OCI-LY1 (cell line): Measurements from ENCODE around the gene ACKR3.

Experiments
- H2AFZ ChIP-seq: fragments of 200-600 bp; sonication (generic), shearing (Covaris generic); 2 replicates; pipeline ENCODE4 v1.6.0; 2014; ENCODE audit warnings: antibody characterized with exemption, mild to moderate bottlenecking, low read length
- H3F3A ChIP-seq: fragments of 200-600 bp; sonication (generic), shearing (Covaris generic); 2 replicates; pipeline ENCODE4 v1.6.0; 2014; ENCODE audit warnings: mild to moderate bottlenecking, antibody characterized with exemption, low read length, moderate library complexity; ENCODE audit not compliant: insufficient read depth
- H3K27ac ChIP-seq: fragments of 200-600 bp; sonication (generic); 2 replicates; pipeline ENCODE4 v1.5.1; 2014; ENCODE audit warnings: low read length, mixed run types, mild to moderate bottlenecking, low read depth; ENCODE audit not compliant: poor library complexity, severe bottlenecking
- H3K27me3 ChIP-seq: fragments of 200-600 bp; sonication (generic); 2 replicates; pipeline ENCODE4 v1.6.0; 2014; ENCODE audit warnings: antibody characterized with exemption, mild to moderate bottlenecking, low read length, moderate library complexity; ENCODE audit not compliant: insufficient read depth
- H3K36me3 ChIP-seq: fragments of 200-600 bp; sonication (generic); 2 replicates; pipeline ENCODE4 v1.6.1; 2014; ENCODE audit warnings: mild to moderate bottlenecking, antibody characterized with exemption, low read length, moderate library complexity, mixed read lengths; ENCODE audit not compliant: insufficient read depth
- H3K4me1 ChIP-seq: fragments of 200-600 bp; sonication (generic); 2 replicates; pipeline ENCODE4 v1.5.1; 2014; ENCODE audit warnings: mild to moderate bottlenecking, low read length, moderate library complexity; ENCODE audit not compliant: insufficient read depth, severe bottlenecking
- H3K4me2 ChIP-seq: fragments of 200-600 bp; sonication (generic), shearing (Covaris generic); 2 replicates; pipeline ENCODE4 v1.6.1; 2014; ENCODE audit warnings: low read length
- H3K4me3 ChIP-seq: fragments of 200-600 bp; sonication (generic); 2 replicates; pipeline ENCODE4 v1.5.1; 2014; ENCODE audit warnings: low read length, low read depth, mild to moderate bottlenecking, mixed read lengths; ENCODE audit not compliant: poor library complexity, severe bottlenecking
- H3K79me2 ChIP-seq: fragments of 200-600 bp; shearing (Covaris generic); 2 replicates; pipeline ENCODE4 v1.6.1; 2016; ENCODE audit warnings: mixed run types, low read length, mixed read lengths; ENCODE audit not compliant: insufficient read depth
- H3K9ac ChIP-seq: fragments of 200-600 bp; sonication (generic), shearing (Covaris generic); 2 replicates; pipeline ENCODE4 v1.6.1; 2014; ENCODE audit warnings: mild to moderate bottlenecking, low read length, mixed read lengths
- H3K9me2 ChIP-seq: fragments of 200-600 bp; sonication (generic), shearing (Covaris generic); 2 replicates; pipeline ENCODE4 v1.6.1; 2014; ENCODE audit warnings: low read depth, mild to moderate bottlenecking, low read length, mixed read lengths
- H3K9me3 ChIP-seq: fragments of 200-600 bp; shearing (Covaris generic); 2 replicates; pipeline ENCODE4 v1.6.1; 2014; ENCODE audit warnings: low read length, mixed read lengths
- H4K20me1 ChIP-seq: fragments of 200-600 bp; sonication (generic), shearing (Covaris generic); 2 replicates; pipeline ENCODE4 v1.6.0; 2016; ENCODE audit warnings: mild to moderate bottlenecking, low read length; ENCODE audit not compliant: insufficient read depth
- EZH2 ChIP-seq: fragments of 200-600 bp; sonication (generic), shearing (Covaris generic); IDR thresholded peaks from 2 replicates; pipeline ENCODE4 v1.8.0; 2017; ENCODE audit warnings: borderline replicate concordance, mixed run types, mild to moderate bottlenecking, antibody characterized with exemption, low read length, moderate library complexity, mixed read lengths
- TF ChIP-seq, protein P1 (sequence below): fragments of 200-600 bp; sonication (generic), shearing (Covaris generic); IDR thresholded peaks from 2 replicates; pipeline ENCODE4 v1.5.1; 2017; ENCODE audit warnings: mild to moderate bottlenecking, antibody characterized with exemption, low read length, moderate library complexity, mixed read lengths

The ACKR3 gene

DNA sequence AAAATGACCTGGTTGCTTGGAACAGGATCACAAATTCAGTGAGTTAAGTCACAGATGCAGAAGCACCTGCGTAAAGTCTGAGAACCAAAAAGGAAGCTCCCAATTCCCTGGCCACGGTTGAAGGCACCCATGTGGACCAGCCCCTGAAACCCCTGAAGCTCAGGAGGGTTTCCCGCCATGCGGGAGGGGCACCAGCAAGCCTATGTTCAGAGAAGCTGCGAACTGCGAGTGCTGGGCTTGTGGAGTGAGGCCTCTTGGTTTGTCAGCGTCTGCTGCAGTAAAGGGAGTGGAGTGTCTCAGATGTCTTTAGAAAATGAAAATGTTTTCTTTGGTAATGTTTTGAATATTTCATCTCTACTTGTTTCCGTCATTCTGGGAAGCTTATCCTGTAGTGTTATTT lies 16.1 kb upstream of the ACKR3 start:
- no peaks in the 10 kb centered on the region for H3K4me1 ChIP-seq

DNA sequence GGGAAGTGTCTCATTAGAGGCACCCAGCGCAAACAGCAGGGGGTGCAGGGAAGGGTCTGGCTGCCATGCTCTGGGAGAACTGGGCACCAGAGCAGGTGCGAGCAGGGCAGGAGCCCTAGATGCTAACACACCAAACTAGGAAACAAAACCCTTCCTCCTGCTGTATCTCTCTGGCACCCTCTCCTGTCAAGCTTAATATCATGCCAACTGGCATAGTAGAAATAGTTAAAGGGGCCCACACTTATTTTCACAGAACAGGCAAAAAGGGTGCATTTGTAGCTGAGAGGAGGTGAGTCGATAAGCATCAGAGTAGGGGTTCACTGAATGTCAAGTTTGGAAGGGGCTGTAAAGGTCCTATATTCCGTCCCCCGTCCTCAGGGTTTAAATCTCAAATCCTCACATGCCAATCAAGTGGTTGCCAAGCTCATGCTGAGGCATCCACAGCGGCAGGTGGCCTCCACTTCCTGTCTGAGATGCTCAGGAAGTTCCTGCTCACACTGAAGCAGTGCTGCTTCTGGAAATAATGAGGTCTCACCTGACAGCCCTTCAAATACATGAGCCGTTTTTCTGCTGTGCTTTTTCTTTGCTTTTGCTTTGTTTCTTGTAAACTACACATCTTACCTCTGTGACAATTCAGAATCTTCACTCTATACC lies 14.9 kb upstream of the ACKR3 start:
- Histone ChIP-seq H3F3A (no peaks in the 10 kb centered on the region), H3K9me3 (no peaks in the 10 kb centered on the region), H4K20me1 (no peaks in the 10 kb centered on the region), H3K4me2 (no peak overlapping the region), H2AFZ (no peak overlapping the region), H3K36me3 (no peaks in the 10 kb centered on the region), H3K27me3 (peaks cover 9% of the 10 kb centered on the region; the same call in 1 of the 2 replicates), H3K9ac (no peak overlapping the region), H3K27ac (no peak overlapping the region), H3K79me2 (no peaks in the 10 kb centered on the region), H3K4me3 (no peak overlapping the region), H3K9me2 (no peaks in the 10 kb centered on the region), H3K4me1 (no peaks in the 10 kb centered on the region)
- TF ChIP-seq, protein P1, sequence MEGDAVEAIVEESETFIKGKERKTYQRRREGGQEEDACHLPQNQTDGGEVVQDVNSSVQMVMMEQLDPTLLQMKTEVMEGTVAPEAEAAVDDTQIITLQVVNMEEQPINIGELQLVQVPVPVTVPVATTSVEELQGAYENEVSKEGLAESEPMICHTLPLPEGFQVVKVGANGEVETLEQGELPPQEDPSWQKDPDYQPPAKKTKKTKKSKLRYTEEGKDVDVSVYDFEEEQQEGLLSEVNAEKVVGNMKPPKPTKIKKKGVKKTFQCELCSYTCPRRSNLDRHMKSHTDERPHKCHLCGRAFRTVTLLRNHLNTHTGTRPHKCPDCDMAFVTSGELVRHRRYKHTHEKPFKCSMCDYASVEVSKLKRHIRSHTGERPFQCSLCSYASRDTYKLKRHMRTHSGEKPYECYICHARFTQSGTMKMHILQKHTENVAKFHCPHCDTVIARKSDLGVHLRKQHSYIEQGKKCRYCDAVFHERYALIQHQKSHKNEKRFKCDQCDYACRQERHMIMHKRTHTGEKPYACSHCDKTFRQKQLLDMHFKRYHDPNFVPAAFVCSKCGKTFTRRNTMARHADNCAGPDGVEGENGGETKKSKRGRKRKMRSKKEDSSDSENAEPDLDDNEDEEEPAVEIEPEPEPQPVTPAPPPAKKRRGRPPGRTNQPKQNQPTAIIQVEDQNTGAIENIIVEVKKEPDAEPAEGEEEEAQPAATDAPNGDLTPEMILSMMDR: no peak
- no peak for TF ChIP-seq EZH2

More for the DNA sequence above, 16.1 kb upstream of the ACKR3 start:
- Histone ChIP-seq H3K9me3 (no peaks in the 10 kb centered on the region), H4K20me1 (no peaks in the 10 kb centered on the region), H3K27me3 (peaks cover 9% of the 10 kb centered on the region; the same call in 1 of the 2 replicates), H3K79me2 (no peaks in the 10 kb centered on the region), H2AFZ (no peak overlapping the region), H3F3A (no peaks in the 10 kb centered on the region), H3K9me2 (no peaks in the 10 kb centered on the region), H3K4me2 (no peak overlapping the region), H3K36me3 (no peaks in the 10 kb centered on the region), H3K9ac (no peak overlapping the region), H3K4me3 (no peak overlapping the region), H3K27ac (no peak overlapping the region)
- TF ChIP-seq, protein P1: no peak

DNA sequence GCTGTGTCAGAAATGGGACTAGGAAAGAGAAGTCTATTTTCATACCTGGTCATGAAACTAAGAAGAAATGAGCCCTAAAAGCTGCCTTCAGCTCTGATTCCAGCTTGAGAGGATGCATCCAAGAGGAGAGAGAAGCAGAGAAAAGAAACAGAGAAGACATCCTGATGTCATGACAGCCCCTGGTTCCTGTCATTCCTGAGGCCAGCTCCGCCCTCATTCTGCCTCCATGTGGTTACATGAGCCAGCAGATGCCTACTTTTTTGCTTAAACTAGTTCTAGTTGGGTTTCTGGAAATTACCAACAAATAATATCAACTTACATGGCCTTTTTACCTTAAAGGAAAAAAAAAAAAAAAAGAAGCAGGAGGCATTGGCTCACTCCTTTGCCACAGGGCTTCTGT lies 14.1 kb upstream of the ACKR3 start:
- H3K79me2 ChIP-seq: no peaks in the 10 kb centered on the region
- TF ChIP-seq, protein P1: no peak
- no peak for TF ChIP-seq EZH2

More for the DNA sequence above, 14.1 kb upstream of the ACKR3 start:
- H3K4me2 ChIP-seq: no peak overlapping the region
- H3K9me2 ChIP-seq: no peaks in the 10 kb centered on the region
- H4K20me1 ChIP-seq: no peaks in the 10 kb centered on the region
- H3K4me3 ChIP-seq: no peak overlapping the region
- H3K36me3 ChIP-seq: no peaks in the 10 kb centered on the region
- no peaks in the 10 kb centered on the region for H3K9me3 ChIP-seq
- H3K4me1 ChIP-seq: no peaks in the 10 kb centered on the region
- no peak overlapping the region for H2AFZ ChIP-seq
- H3K27me3 ChIP-seq: peaks cover 9% of the 10 kb centered on the region; the same call in 1 of the 2 replicates
- no peaks in the 10 kb centered on the region for H3F3A ChIP-seq
- no peak overlapping the region for H3K27ac ChIP-seq
- H3K9ac ChIP-seq: no peak overlapping the region
